NT2/D1 (cell line): Measurements from ENCODE around the gene EIF1.

Experiments
- DNase-seq: peaks from one replicate; pipeline ENCODE4 v3.0.0-alpha.2; 2011; ENCODE audit warnings: low read depth, low spot score
- H3K27me3 ChIP-seq: 2 replicates; pipeline ENCODE4 v1.6.0; 2011; ENCODE audit warnings: mild to moderate bottlenecking; ENCODE audit not compliant: insufficient read length, insufficient read depth
- H3K36me3 ChIP-seq: 2 replicates; pipeline ENCODE4 v1.6.1; 2011; ENCODE audit warnings: mild to moderate bottlenecking, low read length, mixed read lengths; ENCODE audit not compliant: insufficient read depth, insufficient read length
- H3K4me1 ChIP-seq: 2 replicates; pipeline ENCODE4 v1.5.1; 2011; ENCODE audit not compliant: insufficient read depth, insufficient read length
- H3K4me3 ChIP-seq: 2 replicates; pipeline ENCODE4 v1.5.1; 2011; ENCODE audit warnings: low read depth; ENCODE audit not compliant: insufficient read length
- H3K9ac ChIP-seq: 2 replicates; pipeline ENCODE4 v1.6.0; 2011; ENCODE audit warnings: low read depth; ENCODE audit not compliant: insufficient read length
- H3K9me3 ChIP-seq: 2 replicates; pipeline ENCODE4 v1.5.1; 2011; ENCODE audit warnings: mild to moderate bottlenecking, low read length; ENCODE audit not compliant: insufficient read depth
- SUZ12 ChIP-seq: IDR thresholded peaks from 2 replicates; pipeline ENCODE4 v1.6.1; 2011; ENCODE audit not compliant: insufficient read length, insufficient read depth; ENCODE audit errors: extremely low read depth
- YY1 ChIP-seq: IDR thresholded peaks from 2 replicates; pipeline ENCODE4 v1.6.1; 2011; ENCODE audit not compliant: insufficient read length, insufficient read depth
- ZNF274 ChIP-seq: IDR thresholded peaks from 2 replicates; pipeline ENCODE4 v1.6.1; 2011; ENCODE audit warnings: mild to moderate bottlenecking, low read depth, low read length

Gene EIF1

GRCh38 chr17:41647940-41648410, 40.7 kb upstream of the EIF1 start:
- H3K27me3 ChIP-seq, result no peaks in the 10 kb centered on the region
- peak overlapping the region; percentile 39 for H3K4me3 ChIP-seq

DNA sequence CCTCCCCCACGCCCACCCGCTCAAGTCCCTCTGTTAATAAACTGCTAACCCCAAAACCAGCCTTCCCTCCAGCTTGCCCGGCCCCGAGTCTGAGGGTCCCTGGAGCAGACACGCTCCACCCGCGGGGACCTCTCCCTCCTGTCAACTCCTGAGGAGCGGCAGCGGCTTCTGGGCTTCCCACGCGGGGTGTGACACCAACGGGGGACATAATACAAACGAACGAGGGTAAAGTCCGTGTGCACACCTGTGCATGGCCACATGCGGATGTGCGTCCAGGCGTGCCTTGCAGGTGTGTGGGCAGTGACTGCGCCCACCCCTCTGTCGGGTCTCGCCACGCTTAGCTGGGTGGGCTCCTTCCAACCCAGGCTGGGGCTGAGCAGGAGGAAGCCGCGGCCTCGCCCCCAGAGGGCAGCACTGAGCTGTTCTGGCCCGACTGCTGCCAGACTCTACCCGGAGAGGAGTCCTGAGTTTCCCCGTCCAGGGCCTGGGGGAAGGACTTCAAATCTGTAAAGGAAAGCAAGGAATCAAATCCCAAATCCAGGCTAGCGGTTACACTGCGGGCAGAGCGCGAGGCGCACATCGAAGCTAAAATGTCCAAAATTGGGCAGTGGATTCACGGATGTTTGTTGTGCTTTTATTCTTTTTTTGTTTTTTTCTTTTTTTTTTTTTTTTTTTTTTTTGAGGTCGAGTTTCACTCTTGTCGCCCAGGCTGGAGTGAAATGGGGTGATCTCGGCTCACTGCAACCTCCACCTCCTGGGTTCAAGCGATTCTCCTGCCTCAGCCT, 40.1 kb upstream of the EIF1 start:
- Histone ChIP-seq H3K36me3 (no peaks in the 10 kb centered on the region), H3K4me1 (peaks cover 13% of the 10 kb centered on the region), H3K9me3 (no peaks in the 10 kb centered on the region), H3K9ac (peak overlapping the region; percentile 85), H3K27me3 (no peaks in the 10 kb centered on the region), H3K4me3 (peak overlapping the region; percentile 39)
- no peak for TF ChIP-seq YY1
- no peak for TF ChIP-seq SUZ12
- no peak for TF ChIP-seq ZNF274
- peak; percentile 67 for DNase-seq

More at GRCh38 chr17:41647940-41648410, 40.7 kb upstream of the EIF1 start:
- DNase-seq, result peak; percentile 60
- no peaks in the 10 kb centered on the region for H3K9me3 ChIP-seq
- no peak for TF ChIP-seq ZNF274
- TF ChIP-seq YY1, result no peak
- no peak for TF ChIP-seq SUZ12
- H3K9ac ChIP-seq, result peak overlapping the region; percentile 85
- H3K36me3 ChIP-seq, result no peaks in the 10 kb centered on the region
- H3K4me1 ChIP-seq, result peaks cover 11% of the 10 kb centered on the region

DNA sequence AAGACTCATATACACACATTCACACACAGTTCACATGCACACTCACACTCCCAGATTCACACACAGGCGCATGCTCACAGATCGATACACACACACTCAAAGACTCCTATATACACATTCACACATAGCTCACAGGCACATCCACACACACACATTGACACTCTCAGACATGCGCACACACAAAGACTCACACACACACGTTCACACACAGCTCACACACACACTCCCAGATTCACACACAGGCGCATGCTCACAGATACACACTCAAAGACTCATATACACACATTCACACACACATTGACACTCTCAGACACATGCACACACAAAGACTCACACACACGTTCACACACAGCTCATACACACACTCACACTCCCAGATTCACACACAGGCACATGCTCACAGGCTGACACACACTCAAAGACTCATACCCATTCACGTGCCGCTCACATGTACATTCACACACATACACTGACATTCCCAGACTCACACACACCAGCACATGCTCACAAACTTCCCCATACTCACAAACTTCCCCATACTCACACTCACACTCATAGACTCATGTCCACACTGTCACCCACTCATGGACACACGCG, 38.7 kb upstream of the EIF1 start:
- Histone ChIP-seq H3K9ac (no peak overlapping the region), H3K9me3 (no peaks in the 10 kb centered on the region), H3K4me1 (peaks cover 27% of the 10 kb centered on the region), H3K4me3 (no peak overlapping the region), H3K36me3 (no peaks in the 10 kb centered on the region), H3K27me3 (no peaks in the 10 kb centered on the region)
- TF ChIP-seq YY1 (no peak), SUZ12 (no peak), ZNF274 (no peak)
- no peak for DNase-seq

DNA sequence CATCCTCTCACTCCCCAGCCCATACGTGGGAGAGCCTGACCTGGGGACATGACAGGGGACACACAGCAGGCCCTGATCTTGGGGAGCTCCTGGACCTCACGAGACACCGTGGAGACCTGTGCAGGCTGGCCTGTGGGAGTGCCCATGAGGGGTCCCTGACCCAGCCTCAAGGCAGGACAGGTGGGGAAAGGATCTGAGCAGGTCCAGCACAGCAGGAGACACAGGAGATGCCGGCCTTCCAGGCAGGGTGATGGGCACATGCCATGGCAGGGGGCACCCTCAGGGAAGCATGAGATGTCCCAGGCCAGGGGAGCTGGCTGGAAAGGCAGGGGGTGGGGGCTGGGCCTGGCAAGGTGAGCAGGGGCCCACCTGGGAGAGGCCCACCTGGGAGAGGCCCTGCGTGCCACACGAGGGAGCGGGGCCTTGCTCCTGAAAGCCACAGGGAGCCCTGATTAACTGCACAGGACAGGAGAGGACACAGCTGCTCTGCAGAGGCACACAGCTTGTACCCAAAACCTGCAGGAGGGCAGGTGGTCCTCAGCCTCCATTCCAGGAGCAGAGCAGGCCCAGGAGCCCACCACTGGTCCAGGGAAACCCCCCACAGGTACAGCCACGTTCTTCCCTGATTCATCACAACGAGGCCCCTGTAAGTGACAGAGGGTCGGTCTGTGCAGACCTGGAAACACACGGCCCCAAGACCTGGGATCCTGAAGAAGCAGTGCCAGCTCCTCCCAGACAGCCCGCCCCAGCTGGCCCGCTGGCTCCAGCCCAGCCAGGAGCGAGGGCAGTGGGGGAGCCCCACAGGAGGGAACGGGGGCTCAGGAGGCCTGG, 37.7 kb upstream of the EIF1 start:
- Histone ChIP-seq H3K27me3 (no peaks in the 10 kb centered on the region), H3K9ac (peak overlapping the region; percentile 5), H3K4me1 (peaks cover 34% of the 10 kb centered on the region), H3K4me3 (no peak overlapping the region), H3K36me3 (no peaks in the 10 kb centered on the region), H3K9me3 (no peaks in the 10 kb centered on the region)
- DNase-seq, result no peak
- TF ChIP-seq YY1 (no peak), ZNF274 (no peak), SUZ12 (no peak)

- no peak for DNase-seq
- H3K27me3 ChIP-seq, result no peaks in the 10 kb centered on the region
- H3K4me1 ChIP-seq, result peaks cover 34% of the 10 kb centered on the region
- no peaks in the 10 kb centered on the region for H3K36me3 ChIP-seq
- no peak overlapping the region for H3K4me3 ChIP-seq
- no peak overlapping the region for H3K9ac ChIP-seq
- H3K9me3 ChIP-seq, result no peaks in the 10 kb centered on the region
- no peak for TF ChIP-seq ZNF274
- TF ChIP-seq SUZ12, result no peak
- TF ChIP-seq YY1, result no peak
Measured at GRCh38 chr17:41651625-41652460, 36.8 kb upstream of the EIF1 start.

- Histone ChIP-seq H3K36me3 (no peaks in the 10 kb centered on the region), H3K4me1 (peaks cover 33% of the 10 kb centered on the region), H3K27me3 (no peaks in the 10 kb centered on the region)
Measured at GRCh38 chr17:41652461-41652970, 36.2 kb upstream of the EIF1 start.

More at GRCh38 chr17:41652461-41652970, 36.2 kb upstream of the EIF1 start:
- no peaks in the 10 kb centered on the region for H3K9me3 ChIP-seq
- H3K9ac ChIP-seq, result no peak overlapping the region
- no peak overlapping the region for H3K4me3 ChIP-seq
- TF ChIP-seq ZNF274 (no peak), SUZ12 (no peak), YY1 (no peak)
- no peak for DNase-seq
